B cell (primary cell): ENCODE measurements around the gene STXBP2. TPM values are rescaled to one million over a fixed set of nuclear protein-coding genes. Genes with fewer than 3 reads are reported as not detected.

Source experiments
- ATAC-seq: fragments of 200-7000 bp; cut with Tn5 transposase; one replicate; pipeline ENCODE4 v1.10.0; 2021; ENCODE audit warnings: low read depth, mild to moderate bottlenecking, moderate number of reproducible peaks, moderate library complexity
- CTCF ChIA-PET: fragments of 350-600 bp; sonication (Branson Sonifier 250); formaldehyde crosslinking; loops from one replicate; lab custom pipeline; 2021; ENCODE audit warnings: antibody characterized with exemption, inconsistent platforms; lab: Charles Lee
- POLR2A ChIA-PET: fragments of 350-600 bp; sonication (Branson Sonifier 250); formaldehyde crosslinking; loops from one replicate; lab custom pipeline; 2021; ENCODE audit warnings: antibody characterized with exemption; lab: Charles Lee
- DNase-seq: peaks from one replicate; pipeline ENCODE4 v3.0.0; 2013
- H2AFZ ChIP-seq: 2 replicates; pipeline ENCODE4 v1.6.1; 2012; ENCODE audit warnings: mild to moderate bottlenecking, low read depth, low read length; ENCODE audit not compliant: insufficient read depth, poor library complexity, severe bottlenecking
- H3K27ac ChIP-seq, 2 donors: 1 replicate in 1 of 2; 2 replicates in 1 of 2; pipeline ENCODE4 v1.5.1; 2012 to 2013; ENCODE audit warnings: low read length in 2 of 2, mild to moderate bottlenecking in 2 of 2, moderate library complexity in 1 of 2
- H3K27me3 ChIP-seq, 4 experiments: fragments of 200-600 bp in 1 of 4; sonication (generic) in 1 of 4; replicated peaks in 1 of 4; 1 replicate in 2 of 4; 2 replicates in 2 of 4; pipeline versions ENCODE4 v1.6.1 to v1.7.0; 2013 to 2016; ENCODE audit warnings: low read length in 3 of 4, mild to moderate bottlenecking in 2 of 4, mixed read lengths in 1 of 4, moderate library complexity in 1 of 4; ENCODE audit not compliant: insufficient read depth in 4 of 4, control insufficient read depth in 3 of 4; ENCODE audit errors: control extremely low read depth in 1 of 4
- H3K36me3 ChIP-seq, 2 experiments: replicated peaks in 1 of 2; 1 replicate in 1 of 2; 2 replicates in 1 of 2; pipeline versions ENCODE4 v1.6.1 to v1.7.1; 2013; ENCODE audit warnings: low read length in 1 of 2; ENCODE audit not compliant: insufficient read depth in 2 of 2, control insufficient read depth in 1 of 2; ENCODE audit errors: control extremely low read depth in 1 of 2, extremely low read depth in 1 of 2
- H3K4me1 ChIP-seq, 2 donors: fragments of 200-600 bp in 1 of 2; sonication (generic) in 1 of 2; 1 replicate in 1 of 2; 2 replicates in 1 of 2; pipeline versions ENCODE4 v1.5.1 to v1.6.1; 2013 to 2017; ENCODE audit warnings: low read length in 2 of 2; ENCODE audit not compliant: control insufficient read depth in 2 of 2, insufficient read depth in 2 of 2
- H3K4me2 ChIP-seq: replicated peaks from 2 replicates; pipeline ENCODE3; 2012; ENCODE audit warnings: mild to moderate bottlenecking, low read depth, low read length; ENCODE audit not compliant: poor library complexity, severe bottlenecking
- H3K4me3 ChIP-seq, 5 experiments: fragments of 200-600 bp in 1 of 5; sonication (generic) in 1 of 5; 1 replicate in 3 of 5; 2 replicates in 2 of 5; pipeline versions ENCODE4 v1.5.1 to v1.7.0; 2011 to 2016; ENCODE audit warnings: low read length in 4 of 5, mild to moderate bottlenecking in 4 of 5, low read depth in 2 of 5, control low read depth in 1 of 5, moderate library complexity in 1 of 5; ENCODE audit not compliant: insufficient read depth in 1 of 5; ENCODE audit errors: control extremely low read depth in 1 of 5, extremely low read depth in 1 of 5
- H3K79me2 ChIP-seq: fragments of 200-600 bp; sonication (generic); one replicate; pipeline ENCODE4 v1.6.0; 2016; ENCODE audit warnings: low read length; ENCODE audit not compliant: control insufficient read depth, insufficient read depth
- H3K9ac ChIP-seq: fragments of 200-600 bp; sonication (generic); 2 replicates; pipeline ENCODE4 v1.6.1; 2017; ENCODE audit warnings: mild to moderate bottlenecking, low read length, moderate library complexity
- H3K9me3 ChIP-seq, 3 donors: one replicate each; pipeline versions ENCODE4 v1.6.1 to v1.7.1; 2013; ENCODE audit warnings: low read length in 2 of 3; ENCODE audit not compliant: control insufficient read depth in 2 of 3, insufficient read depth in 1 of 3; ENCODE audit errors: control extremely low read depth in 1 of 3
- H4K20me1 ChIP-seq: 2 replicates; pipeline ENCODE4 v1.6.0; 2012; ENCODE audit warnings: mild to moderate bottlenecking, low read length; ENCODE audit not compliant: insufficient read depth, control insufficient read depth, poor library complexity, severe bottlenecking
- H3K27ac Mint-ChIP-seq: one replicate; pipeline ENCODE4 v1.8.0; 2021; ENCODE audit warnings: mixed read lengths
- H3K27me3 Mint-ChIP-seq: one replicate; pipeline ENCODE4 v1.8.0; 2021; ENCODE audit warnings: mixed read lengths
- H3K4me1 Mint-ChIP-seq: one replicate; pipeline ENCODE4 v1.8.0; 2021; ENCODE audit warnings: mixed read lengths
- H3K4me3 Mint-ChIP-seq: one replicate; pipeline ENCODE4 v1.8.0; 2021; ENCODE audit warnings: mixed read lengths
- H3K9me3 Mint-ChIP-seq: one replicate; pipeline ENCODE4 v1.8.0; 2022; ENCODE audit warnings: mixed read lengths; ENCODE audit not compliant: insufficient read depth
- CTCF ChIP-seq: fragments of 200-600 bp; IDR thresholded peaks from one replicate; pipeline ENCODE4 v1.8.0; 2022; ENCODE audit warnings: antibody characterized with exemption, mild to moderate bottlenecking
- EZH2 ChIP-seq: IDR thresholded peaks from 2 replicates; pipeline ENCODE4 v1.6.1; 2012; ENCODE audit warnings: borderline replicate concordance, low read depth, mild to moderate bottlenecking, moderate library complexity, low read length; ENCODE audit not compliant: insufficient read depth, poor library complexity, severe bottlenecking
- WGBS: methylation state at CpG from one replicate; pipeline ENCODE4 v1.1.5; 2013; ENCODE audit warnings: missing lambda C conversion rate; ENCODE audit not compliant: insufficient coverage; 5-methylcytosine and 5-hydroxymethylcytosine counted together
- intact Hi-C: fragments of 100-400 bp; cut with micrococcal nuclease; formaldehyde crosslinking; loops from one replicate; pipeline ENCODE4 v1.10.0; 2022
- polyA plus RNA-seq: library from polyadenylated mRNA; depleted of rRNA; stranded (reverse); fragments of >200 nt; gene quantifications from 2 replicates; pipeline ENCODE4 v1.2.3, GENCODE V29; 2012
- total RNA-seq, 2 donors: library from RNA; stranded (reverse); fragments of 120-200 nt in 1 of 2; gene quantifications; 1 replicate in 1 of 2; 2 replicates in 1 of 2; pipeline versions ENCODE4 v1.2.3 to v1.2.4, GENCODE V29; 2013 to 2022

Gene STXBP2
- total and polyA plus RNA-seq, 2 donors (not counting 1 experiment from before 2014, with no cell fraction given), result 222 to 226 TPM

DNA sequence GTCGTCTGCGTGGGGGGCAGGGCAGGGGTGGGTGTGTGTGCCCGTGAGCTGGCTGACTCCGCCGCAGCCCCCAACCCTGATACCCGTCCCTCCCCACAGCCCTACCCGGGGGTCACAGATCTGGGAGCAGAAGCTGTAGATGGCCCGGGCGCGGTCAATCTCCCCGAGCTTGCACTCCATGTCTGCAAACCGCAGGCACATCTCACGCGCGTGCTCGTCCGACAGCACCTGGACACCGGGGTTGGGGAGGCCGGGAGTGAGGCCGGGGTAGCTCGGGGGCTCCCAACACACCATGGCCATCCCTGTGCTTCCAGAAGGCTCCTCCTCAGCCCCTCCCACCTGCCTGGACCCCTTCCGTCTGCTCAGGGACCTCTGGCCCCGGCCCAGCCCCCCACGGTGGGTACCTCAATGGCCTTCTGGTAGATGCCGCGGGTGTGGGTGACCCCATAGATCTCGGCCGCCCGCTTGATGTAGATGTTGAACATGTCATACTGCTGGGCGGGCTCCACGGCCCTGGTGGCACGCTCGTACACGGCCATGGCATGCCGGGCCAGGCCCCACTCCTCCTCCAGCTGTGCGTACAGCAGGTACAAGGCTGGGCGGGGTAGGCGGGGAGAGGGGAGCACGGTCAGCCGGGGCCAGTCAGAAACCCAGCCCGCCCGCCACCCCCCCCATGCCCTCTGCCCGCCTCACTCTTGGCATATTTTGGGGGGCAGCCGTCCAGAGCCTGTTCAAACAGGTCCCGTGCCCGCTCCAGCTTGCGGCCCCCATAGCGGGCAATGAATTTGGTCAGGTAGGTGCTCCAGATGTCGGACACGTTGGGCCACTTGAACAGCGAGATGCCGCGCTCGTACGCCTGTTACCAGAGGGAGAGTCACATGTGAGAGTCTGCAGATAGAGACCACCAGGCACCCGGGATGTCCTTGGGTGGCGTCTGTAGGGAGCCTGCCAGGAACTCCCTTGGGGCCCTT is 16.2 kb upstream of the STXBP2 start:
- Histone ChIP-seq H3K27ac (no peak overlapping the region), H3K79me2 (no peaks in the 10 kb centered on the region), H3K9ac (no peak overlapping the region), H4K20me1 (peaks cover 11% of the 10 kb centered on the region), H3K4me1 (no peaks in the 10 kb centered on the region), H3K27me3 (no peaks in the 10 kb centered on the region), H3K9me3 (peaks cover 0 to 6% (median 0%) of the 10 kb centered on the region in 3 donors), H3K4me2 (no peak overlapping the region), H2AFZ (no peak overlapping the region), H3K36me3 (peaks cover 5 to 63% of the 10 kb centered on the region in 2 experiments), H3K4me3 (no peak overlapping the region)
- no peaks in the 10 kb centered on the region for H3K4me1 Mint-ChIP-seq
- no peak overlapping the region for H3K4me3 Mint-ChIP-seq
- ChIA-PET CTCF (no interaction called here), POLR2A (no interaction called here)
- no peak for TF ChIP-seq CTCF
- TF ChIP-seq EZH2, result no peak
- intact Hi-C loops, result no loop called here
- no peaks in the 10 kb centered on the region for H3K27me3 Mint-ChIP-seq
- H3K9me3 Mint-ChIP-seq, result no peaks in the 10 kb centered on the region
- DNase-seq, result no peak
- H3K27ac Mint-ChIP-seq, result no peak overlapping the region
- ATAC-seq, result no peak
- 98% methylated on average over 42 of the region's 57 CpGs for WGBS
